HepG2 (cell line): ENCODE results near the gene STOM. TPM values are rescaled to one million over a fixed set of nuclear protein-coding genes. Genes with fewer than 3 reads are reported as not detected.

Experiments
- AFF4 ChIP-seq: sonication (generic); formaldehyde crosslinking; IDR thresholded peaks from 2 replicates; pipeline ENCODE4 v1.4.0; 2020; ENCODE audit warnings: missing genetic modification reagents
- EEA1 ChIP-seq: sonication (generic); formaldehyde crosslinking; IDR thresholded peaks from 2 replicates; pipeline ENCODE4 v1.5.1; 2020; ENCODE audit warnings: mild to moderate bottlenecking, missing genetic modification reagents, borderline replicate concordance
- FOXO4 ChIP-seq: sonication (generic); formaldehyde crosslinking; conservative IDR thresholded peaks from 2 replicates; pipeline ENCODE4 v1.8.1; 2023; ENCODE audit warnings: missing genetic modification reagents
- HNRNPH1 ChIP-seq: fragments of 200-400 bp; formaldehyde crosslinking; optimal IDR thresholded peaks from 2 replicates; pipeline ENCODE3; 2017; ENCODE audit warnings: mild to moderate bottlenecking, low read depth, low read length
- JUN ChIP-seq: sonication (generic); formaldehyde crosslinking; IDR thresholded peaks from 2 replicates; pipeline ENCODE4 v1.4.0; 2020; ENCODE audit warnings: mild to moderate bottlenecking, missing genetic modification reagents
- MEF2D ChIP-seq: sonication (generic); formaldehyde crosslinking; IDR thresholded peaks from 2 replicates; pipeline ENCODE4 v1.5.1; 2020; ENCODE audit warnings: mild to moderate bottlenecking, missing genetic modification reagents
- NR1H2 ChIP-seq: sonication (generic); formaldehyde crosslinking; IDR thresholded peaks from 2 replicates; pipeline ENCODE4 v1.8.1; 2022; ENCODE audit warnings: low read depth, missing genetic modification reagents, borderline replicate concordance
- PAXIP1 ChIP-seq: sonication (generic); formaldehyde crosslinking; conservative IDR thresholded peaks from 2 replicates; pipeline ENCODE4 v1.4.0; 2020; ENCODE audit warnings: mild to moderate bottlenecking, missing genetic modification reagents, moderate library complexity
- PBX3 ChIP-seq: sonication (generic); formaldehyde crosslinking; IDR thresholded peaks from 2 replicates; pipeline ENCODE4 v1.8.1; 2023; ENCODE audit warnings: missing genetic modification reagents, inconsistent platforms, borderline replicate concordance
- ZBTB4 ChIP-seq: sonication (generic); formaldehyde crosslinking; IDR thresholded peaks from 2 replicates; pipeline ENCODE4 v1.4.0; 2020; ENCODE audit warnings: missing genetic modification reagents, mild to moderate bottlenecking, borderline replicate concordance
- ZBTB43 ChIP-seq: sonication (generic); formaldehyde crosslinking; conservative IDR thresholded peaks from 2 replicates; pipeline ENCODE4 v1.4.0; 2020; ENCODE audit warnings: missing genetic modification reagents
- ZNF44 ChIP-seq: sonication (generic); formaldehyde crosslinking; IDR thresholded peaks from 2 replicates; pipeline ENCODE4 v1.5.1; 2020; ENCODE audit warnings: mild to moderate bottlenecking, missing genetic modification reagents
- ZNF496 ChIP-seq: sonication (generic); formaldehyde crosslinking; IDR thresholded peaks from 2 replicates; pipeline ENCODE4 v1.8.1; 2023; ENCODE audit warnings: mild to moderate bottlenecking, moderate library complexity, missing genetic modification reagents; ENCODE audit not compliant: insufficient replicate concordance
- polyA plus RNA-seq, 8 experiments: library from polyadenylated mRNA; depleted of rRNA in 3 of 8; stranded (reverse) in 7 of 8; unstranded in 1 of 8; fragments of >200 nt; fragmentation: Illumina TruSeq in 4 of 8; extraction: Trizol in 4 of 8; gene quantifications; 2 replicates each; pipeline versions ENCODE4 v1.2.1 to v1.2.3, GENCODE V29; 2011 to 2016; ENCODE audit warnings: low read depth in 4 of 8, missing spikeins in 1 of 8, mixed read lengths in 1 of 8; ENCODE audit not compliant: insufficient read depth in 1 of 8
- total RNA-seq, 5 experiments: library from RNA; depleted of rRNA; stranded (reverse); fragments of >200 nt; fragmentation: Illumina TruSeq; extraction: Trizol; gene quantifications; 2 replicates each; pipeline ENCODE4 v1.2.3, GENCODE V29; 2016; ENCODE audit warnings: low read depth in 1 of 5

STOM gene
- total and polyA plus RNA-seq, 2 of the 13 experiments (the other 11 are each of a cell fraction or from before 2014, with no cell fraction given), result 43.6 to 165 TPM

GRCh38 chr9:121298016-121298538, 72.0 kb downstream of the STOM start (continued):
- TF ChIP-seq PBX3 (CRISPR knock-in tag), result no peak
- no peak for TF ChIP-seq ZBTB43 (CRISPR knock-in tag)
- no peak for TF ChIP-seq ZBTB4
- TF ChIP-seq ZNF496 (CRISPR knock-in tag), result no peak
- TF ChIP-seq JUN (CRISPR knock-in tag), result no peak
- TF ChIP-seq MEF2D (CRISPR knock-in tag), result peak; percentile 39
- TF ChIP-seq ZNF44 (CRISPR knock-in tag), result no peak
- no peak for TF ChIP-seq HNRNPH1
- TF ChIP-seq AFF4 (CRISPR knock-in tag), result no peak
- peak; percentile 95 for TF ChIP-seq PAXIP1 (CRISPR knock-in tag)
- TF ChIP-seq NR1H2 (CRISPR knock-in tag), result no peak
- TF ChIP-seq FOXO4 (CRISPR knock-in tag), result no peak
- TF ChIP-seq EEA1 (CRISPR knock-in tag), result no peak
